Suprapubic skin (tissue), 3 donors: ENCODE data around the gene NKAIN4.

Experiments
- CTCF ChIP-seq, 2 donors: fragments of 200-600 bp in 1 of 2; fragments of 450-650 bp in 1 of 2; sonication (generic) in 1 of 2; IDR thresholded peaks; one replicate each; pipeline ENCODE4 v1.5.1; 2016 to 2019; ENCODE audit warnings: antibody characterized with exemption in 2 of 2, mild to moderate bottlenecking in 1 of 2, moderate library complexity in 1 of 2
- POLR2A ChIP-seq, 2 donors: fragments of 450-650 bp; IDR thresholded peaks; one replicate each; pipeline ENCODE4 v1.6.1; 2017; ENCODE audit warnings: antibody characterized with exemption in 2 of 2, mild to moderate bottlenecking in 2 of 2, moderate library complexity in 2 of 2

- TF ChIP-seq POLR2A (IDR thresholded peaks at IDR 0.05) (no peak), CTCF (IDR thresholded peaks at IDR 0.05) (no peak)
Observed at GRCh38 chr20:63223826-63224207, 30.4 kb downstream of the NKAIN4 start.
